ENCODE results near the gene PTPN12.

The PTPN12 gene

GRCh38 chr7:77549106-77549870 lies 12.2 kb downstream of the PTPN12 start:
- Histone ChIP-seq H3K4me3 (replicated peaks; ENCODE audit: insufficient read depth, low read length) (no peak overlapping the region), H3K27me3 (ENCODE audit: insufficient read depth, poor library complexity, severe bottlenecking) (no peaks in the 10 kb centered on the region), H3K27ac (replicated peaks) (no peak overlapping the region)
- no peak for DNase-seq (ENCODE audit: low read depth in 1 of 2, low spot score in 1 of 2)
- TF ChIP-seq CTCF (IDR thresholded peaks at IDR 0.05; ENCODE audit: insufficient read depth, low read length) = no peak
- no peak for TF ChIP-seq REST (IDR thresholded peaks at IDR 0.05; ENCODE audit: insufficient replicate concordance, low read depth)
- no peak for TF ChIP-seq GABPA (IDR thresholded peaks at IDR 0.05; ENCODE audit: low read depth)
- no peak for TF ChIP-seq SPI1 (IDR thresholded peaks at IDR 0.05; ENCODE audit: borderline replicate concordance, low read depth)
- no peak for TF ChIP-seq POLR2AphosphoS5 (IDR thresholded peaks at IDR 0.05; ENCODE audit: low read depth)

- no peak for DNase-seq (ENCODE audit: low read depth in 1 of 2, low spot score in 1 of 2)
- no peak overlapping the region for H3K4me3 ChIP-seq (replicated peaks; ENCODE audit: insufficient read depth, low read length)
- no peak for TF ChIP-seq SPI1 (IDR thresholded peaks at IDR 0.05; ENCODE audit: borderline replicate concordance, low read depth)
- H3K27me3 ChIP-seq (ENCODE audit: insufficient read depth, poor library complexity, severe bottlenecking) = no peaks in the 10 kb centered on the region
- H3K27ac ChIP-seq (replicated peaks) = no peak overlapping the region
These were observed 13.5 kb downstream of the PTPN12 start for GRCh38 chr7:77550586-77550985.

GRCh38 chr7:77553123-77553522 lies 16.0 kb downstream of the PTPN12 start:
- no peak for DNase-seq (ENCODE audit: low read depth in 1 of 2, low spot score in 1 of 2)
- TF ChIP-seq POLR2AphosphoS5 (IDR thresholded peaks at IDR 0.05; ENCODE audit: low read depth) (no peak), REST (IDR thresholded peaks at IDR 0.05; ENCODE audit: insufficient replicate concordance, low read depth) (no peak), GABPA (IDR thresholded peaks at IDR 0.05; ENCODE audit: low read depth) (no peak), SPI1 (IDR thresholded peaks at IDR 0.05; ENCODE audit: borderline replicate concordance, low read depth) (no peak), CTCF (IDR thresholded peaks at IDR 0.05; ENCODE audit: insufficient read depth, low read length) (no peak)
- Histone ChIP-seq H3K4me3 (replicated peaks; ENCODE audit: insufficient read depth, low read length) (no peak overlapping the region), H3K27ac (replicated peaks) (no peak overlapping the region), H3K27me3 (ENCODE audit: insufficient read depth, poor library complexity, severe bottlenecking) (no peaks in the 10 kb centered on the region)

- no peak overlapping the region for H3K4me3 ChIP-seq (replicated peaks; ENCODE audit: insufficient read depth, low read length)
- no peaks in the 10 kb centered on the region for H3K27me3 ChIP-seq (ENCODE audit: insufficient read depth, poor library complexity, severe bottlenecking)
- H3K27ac ChIP-seq (replicated peaks) = no peak overlapping the region
- TF ChIP-seq POLR2AphosphoS5 (IDR thresholded peaks at IDR 0.05; ENCODE audit: low read depth) (no peak), CTCF (IDR thresholded peaks at IDR 0.05; ENCODE audit: insufficient read depth, low read length) (no peak), SPI1 (IDR thresholded peaks at IDR 0.05; ENCODE audit: borderline replicate concordance, low read depth) (no peak), REST (IDR thresholded peaks at IDR 0.05; ENCODE audit: insufficient replicate concordance, low read depth) (no peak)
- DNase-seq (ENCODE audit: low read depth in 1 of 2, low spot score in 1 of 2) = no peak
These were observed 21.3 kb downstream of the PTPN12 start for GRCh38 chr7:77558284-77558967.
